NCI-H69 (cell line): ENCODE results near the gene STEEP1.
"Not testable (repeated sequence)": the region's sequence is repeated elsewhere in the genome, so short reads cannot be mapped to it uniquely, and the experiment has no call there.

Experiments
- DNase-seq: peaks from one replicate; lab custom pipeline; 2025; lab: John Stamatoyannopoulos, UW

STEEP1 gene

DNA sequence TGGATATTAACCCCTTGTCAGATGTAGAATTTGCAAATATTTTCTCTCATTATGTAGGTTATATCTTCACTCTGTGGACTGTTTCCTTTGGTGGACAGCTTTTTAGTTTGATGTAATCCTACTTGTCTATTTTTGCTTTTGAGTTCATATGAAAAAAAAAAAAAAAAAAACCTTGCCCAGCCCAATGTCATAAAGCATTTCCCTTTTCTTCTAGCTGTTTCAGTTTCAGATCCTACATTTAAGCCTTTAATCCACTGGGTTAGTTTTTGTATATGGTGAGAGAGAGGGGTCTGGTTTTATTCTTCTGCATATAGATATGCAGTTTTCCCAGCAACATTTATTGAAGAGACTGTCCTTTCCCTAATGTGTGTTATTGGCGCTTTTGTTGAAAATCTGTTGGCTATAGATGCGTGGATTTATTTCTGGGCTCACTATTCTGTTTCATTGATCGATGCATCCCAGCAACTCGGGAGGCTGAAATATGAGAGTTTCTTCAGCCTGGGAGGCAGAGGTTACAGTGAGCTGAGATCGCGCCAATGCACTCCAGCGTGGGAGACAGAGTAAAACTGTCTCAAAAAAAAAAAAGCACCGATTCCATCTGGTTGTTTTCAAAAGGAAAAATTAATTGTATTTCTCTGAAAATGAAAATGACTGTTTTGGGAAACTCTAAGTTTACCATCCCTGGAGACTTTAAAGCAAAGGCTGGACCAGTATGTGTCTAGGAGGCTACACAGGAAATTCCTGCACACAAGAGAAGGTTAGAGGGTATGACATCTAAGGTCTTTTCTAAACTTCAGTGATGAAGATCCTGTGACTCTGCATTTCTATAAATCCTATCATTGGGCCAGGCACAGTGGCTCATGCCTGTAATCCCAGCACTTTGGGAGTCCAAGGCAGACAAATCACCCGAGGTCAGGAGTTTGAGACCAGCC, 35.6 kb downstream of the STEEP1 start:
- no peak for DNase-seq

DNA sequence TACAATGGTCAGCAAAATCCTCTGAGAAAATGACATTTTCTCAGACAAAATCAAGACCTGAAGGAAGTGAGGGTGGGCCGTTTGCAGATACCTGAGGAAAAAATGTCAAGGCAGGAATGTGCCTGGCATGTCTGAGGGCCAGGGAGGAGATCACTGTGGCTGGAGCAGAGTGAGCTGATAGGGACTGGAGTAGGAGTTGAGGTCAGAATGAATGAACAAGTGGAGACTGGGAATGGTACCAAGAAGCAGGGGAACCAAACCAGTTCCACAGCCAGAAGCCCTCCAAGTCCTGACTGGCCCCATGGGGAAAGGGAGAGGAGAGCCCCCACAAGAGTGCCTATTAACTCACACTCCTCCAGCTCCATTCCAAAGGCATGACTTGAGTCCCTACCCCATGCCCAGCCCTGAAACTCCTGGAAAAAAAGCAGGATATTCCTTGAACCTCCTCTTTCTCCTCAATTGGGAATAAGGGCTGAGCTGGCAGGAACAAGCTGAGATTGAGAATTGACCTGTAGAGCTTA, 41.5 kb downstream of the STEEP1 start:
- DNase-seq: no peak

DNA sequence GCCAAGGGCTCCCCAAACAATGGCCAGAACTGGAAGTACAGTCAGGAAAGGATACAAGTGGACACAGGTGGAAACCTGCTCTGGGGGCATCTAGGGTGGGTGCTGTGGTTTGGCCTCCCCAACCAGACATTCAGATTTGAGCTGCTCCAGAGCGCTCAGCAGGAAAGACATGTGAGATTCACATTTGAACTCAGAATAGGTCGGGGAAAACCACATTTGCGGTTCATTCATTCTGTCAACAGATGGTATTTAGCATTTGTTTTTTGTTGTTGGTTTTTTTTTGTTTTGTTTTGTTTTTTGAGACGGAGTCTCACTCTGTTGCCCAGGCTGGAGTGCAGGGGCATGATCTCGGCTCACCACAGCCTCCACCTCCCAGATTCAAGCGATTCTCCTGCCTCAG, 44.0 kb downstream of the STEEP1 start:
- DNase-seq: no peak

DNA sequence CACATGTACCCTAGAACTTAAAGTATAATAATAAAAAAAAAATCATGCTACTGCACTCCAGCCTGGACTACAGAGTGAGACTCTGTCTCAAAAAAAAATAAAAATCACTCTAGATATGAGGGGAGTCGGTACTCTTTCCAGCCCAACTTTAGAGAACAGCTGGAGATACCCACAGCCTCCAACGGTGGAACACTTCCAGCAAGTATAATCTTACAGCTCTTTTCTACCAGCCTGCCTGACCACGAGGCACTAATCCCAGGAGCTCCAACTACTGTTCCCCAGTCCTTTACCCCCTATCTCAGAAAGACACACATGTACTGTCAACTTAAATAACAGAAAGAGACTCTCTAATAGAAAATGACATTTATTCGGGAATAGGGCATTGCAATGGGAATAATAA, 46.8 kb downstream of the STEEP1 start:
- DNase-seq: no peak

DNA sequence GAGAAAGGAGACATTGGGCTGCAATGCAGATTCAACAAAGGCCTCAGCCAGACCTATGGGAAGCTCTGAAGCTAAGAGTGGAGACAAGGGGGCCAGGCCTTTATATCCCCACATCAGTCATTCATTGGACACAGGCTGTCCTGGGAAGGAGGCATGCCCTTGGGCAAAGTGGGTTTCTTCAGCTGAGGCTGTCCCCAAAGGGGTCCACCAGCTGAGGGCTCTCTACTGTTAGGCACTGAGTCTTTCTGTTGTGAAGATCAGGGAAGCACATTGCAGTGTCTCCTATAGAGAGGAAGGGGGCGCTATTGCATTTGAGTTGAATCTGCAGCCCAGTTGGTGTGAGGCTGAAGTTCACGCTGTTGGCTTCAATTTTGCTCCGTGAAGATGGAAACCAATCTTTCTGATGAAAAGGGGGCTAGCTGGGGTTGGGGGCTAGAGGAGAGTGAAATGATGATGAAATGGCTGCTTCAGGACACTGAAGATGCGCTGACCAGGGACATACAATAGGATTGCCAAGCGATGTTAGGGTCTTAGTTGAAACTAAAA, 49.0 kb downstream of the STEEP1 start:
- DNase-seq: peak; percentile 71

DNA sequence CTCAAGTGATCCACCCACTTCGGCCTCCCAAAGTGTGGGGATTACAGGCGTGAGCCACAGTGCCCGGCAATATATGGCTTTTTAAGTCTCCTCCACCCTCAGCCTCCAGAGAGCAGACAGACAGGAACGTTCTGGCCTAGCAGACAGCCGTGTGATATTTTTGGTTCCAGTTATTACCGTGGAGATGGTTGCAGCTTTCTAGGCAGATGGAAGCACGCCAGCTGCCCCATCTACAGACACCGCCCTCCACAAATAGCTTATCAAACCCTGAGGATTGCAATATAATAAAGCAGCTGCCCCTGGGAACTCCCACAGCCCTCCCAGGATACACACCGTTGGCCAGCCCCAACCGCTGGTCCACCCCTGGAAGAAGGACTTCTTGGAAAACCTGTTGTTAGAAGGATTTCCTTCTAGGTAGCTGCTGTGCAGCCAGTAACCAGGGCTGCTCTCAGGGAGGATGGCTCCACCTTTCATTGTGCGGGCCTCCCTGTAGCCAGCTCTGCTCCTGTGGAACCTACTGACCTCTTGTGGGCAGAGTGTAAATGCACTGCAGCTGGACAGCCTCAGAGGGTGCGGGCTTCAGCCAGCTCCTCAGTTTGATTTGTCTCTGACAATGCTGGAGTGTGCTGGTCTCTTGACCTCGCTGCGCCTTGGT, 52.9 kb downstream of the STEEP1 start:
- DNase-seq: peak; percentile 80

DNA sequence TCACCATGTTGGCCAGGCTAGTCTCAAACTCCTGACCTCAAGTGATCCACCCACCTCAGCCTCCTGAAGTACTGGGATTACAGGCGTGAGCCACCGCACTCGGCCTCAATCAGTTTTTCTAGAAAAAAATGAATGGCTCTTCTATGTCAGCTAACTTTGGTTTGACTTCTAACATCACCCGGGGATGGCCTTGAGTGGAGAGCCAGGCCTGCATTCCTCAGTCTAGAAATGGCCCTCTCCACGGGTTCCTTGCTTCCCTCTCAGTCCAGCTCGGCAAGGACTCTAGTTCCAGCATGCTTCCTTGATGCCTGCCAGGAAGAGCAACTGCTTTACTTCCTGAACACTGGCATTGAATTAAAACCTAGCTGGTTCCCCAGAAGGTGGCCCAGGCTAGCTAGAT, 58.0 kb downstream of the STEEP1 start:
- no peak for DNase-seq

DNA sequence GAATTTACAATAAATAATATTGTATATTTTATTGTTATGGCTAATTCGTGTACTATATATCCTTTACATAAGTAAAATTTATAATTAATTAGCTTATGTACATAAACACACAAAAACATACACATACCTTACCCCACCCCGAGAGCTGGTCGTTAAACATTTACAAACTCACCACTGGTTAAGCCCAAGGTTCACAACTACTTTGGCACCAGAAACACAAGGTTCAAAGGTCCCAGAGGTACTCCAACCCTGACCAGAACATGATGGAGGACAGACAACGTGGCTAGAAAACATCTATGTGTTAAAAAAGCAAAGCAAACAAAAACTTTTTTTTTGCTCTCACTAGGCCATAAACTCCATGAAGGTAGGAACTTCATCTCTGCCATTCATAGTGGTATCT, 59.3 kb downstream of the STEEP1 start:
- no peak for DNase-seq

DNA sequence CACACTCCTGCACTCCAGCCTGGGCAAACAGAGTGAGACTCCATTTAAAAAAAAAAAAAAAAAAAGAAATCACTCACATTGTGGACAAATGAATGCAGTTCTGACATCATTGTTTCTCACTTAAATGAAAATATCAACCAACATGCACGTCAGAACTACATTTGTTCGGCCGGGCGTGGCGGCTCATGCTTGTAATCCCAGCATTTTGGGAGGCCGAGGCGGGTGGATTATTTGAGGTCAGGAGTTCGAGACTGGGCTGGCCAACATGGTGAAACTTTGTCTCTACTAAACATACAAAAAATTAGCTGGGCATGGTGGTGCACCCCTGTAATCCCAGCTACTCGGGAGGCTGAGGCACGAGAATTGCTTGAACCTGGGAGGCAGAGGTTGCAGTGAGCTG, 60.1 kb downstream of the STEEP1 start:
- not testable (repeated sequence) for DNase-seq

DNA sequence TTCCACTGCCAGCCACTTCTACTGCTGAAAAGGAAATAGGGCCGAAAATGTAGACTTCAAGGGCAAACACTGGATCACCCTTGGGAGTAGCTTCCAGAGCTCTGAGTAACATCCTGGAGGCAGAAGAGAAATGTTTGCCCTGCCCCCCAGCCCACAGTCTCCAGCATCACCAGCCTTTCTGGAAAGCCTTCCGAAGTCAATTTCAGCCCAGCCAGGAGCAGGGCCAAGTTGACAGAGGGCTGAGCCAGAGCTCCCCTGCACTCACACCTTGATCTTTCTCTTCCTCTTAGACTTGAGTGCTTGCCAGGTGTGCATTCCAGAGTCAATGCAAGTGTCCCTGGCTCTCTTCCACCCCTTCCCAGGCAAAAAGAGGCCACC, 61.7 kb downstream of the STEEP1 start:
- peak; percentile 32 for DNase-seq

DNA sequence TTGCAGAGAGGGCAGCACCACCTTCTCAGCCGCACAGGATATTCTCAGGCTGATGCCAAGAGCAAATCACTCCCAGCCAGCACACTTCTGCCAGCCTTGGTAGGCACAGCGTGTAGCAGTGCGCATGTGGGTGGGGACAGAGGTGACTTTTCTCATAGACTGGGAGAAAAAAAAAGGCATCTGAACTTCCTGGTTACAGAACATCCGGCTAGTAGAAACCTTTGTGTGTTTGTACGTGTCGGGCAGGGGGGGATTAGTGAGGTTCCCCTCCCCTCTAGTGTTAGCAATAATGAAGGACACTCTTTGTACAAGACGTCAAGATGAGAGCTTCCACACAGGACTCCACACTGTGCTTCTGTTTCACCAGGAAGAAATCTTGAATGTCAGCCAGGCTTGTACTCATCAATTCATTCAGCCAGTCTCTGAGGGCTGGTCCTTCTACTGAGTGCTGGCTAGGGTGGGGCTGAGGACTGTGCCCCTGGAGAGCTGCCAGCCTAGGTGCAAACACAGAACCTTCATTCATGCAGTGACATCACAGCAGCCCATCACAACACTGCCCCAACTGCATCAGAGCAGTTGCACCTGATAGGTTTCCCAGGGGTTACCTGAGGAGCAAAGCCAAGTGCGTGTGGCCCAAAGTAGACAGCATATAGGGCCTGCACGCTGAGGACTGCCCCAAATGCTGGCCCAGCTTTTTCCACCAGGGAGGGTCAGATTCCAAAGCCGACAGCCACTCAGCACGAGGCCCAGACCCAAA, 62.3 kb downstream of the STEEP1 start:
- DNase-seq: peak; percentile 89

DNA sequence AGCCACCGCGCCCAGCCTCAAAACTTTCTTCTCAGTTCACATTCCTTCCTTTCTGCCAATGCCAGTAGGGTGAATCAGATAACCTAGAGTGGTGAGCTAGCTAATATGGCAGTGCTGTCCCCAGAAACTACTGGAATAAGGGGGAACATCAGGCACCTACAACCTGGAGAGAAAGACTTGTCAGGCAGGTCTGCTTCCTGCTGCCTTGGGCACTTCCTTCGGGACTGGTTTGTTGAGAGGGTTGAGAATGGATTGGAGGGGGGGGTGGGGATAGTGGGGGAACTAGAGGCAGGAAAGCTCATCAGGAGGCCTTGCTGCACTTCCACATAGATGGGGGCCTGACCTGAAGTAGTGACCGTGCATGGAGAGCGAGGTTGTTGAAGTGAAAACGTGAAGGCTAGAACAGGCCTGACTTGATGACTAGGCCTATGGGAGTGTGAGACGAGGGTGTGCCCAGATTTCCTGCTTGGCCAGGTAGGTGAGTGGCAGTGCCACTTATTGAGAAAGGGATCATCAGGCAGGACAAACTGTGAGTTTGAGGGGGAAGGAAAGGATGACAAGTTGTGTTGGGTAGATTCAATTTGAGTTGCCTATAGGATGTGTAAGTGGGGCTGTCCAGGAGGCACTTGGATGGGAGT, 63.6 kb downstream of the STEEP1 start:
- DNase-seq: no peak

DNA sequence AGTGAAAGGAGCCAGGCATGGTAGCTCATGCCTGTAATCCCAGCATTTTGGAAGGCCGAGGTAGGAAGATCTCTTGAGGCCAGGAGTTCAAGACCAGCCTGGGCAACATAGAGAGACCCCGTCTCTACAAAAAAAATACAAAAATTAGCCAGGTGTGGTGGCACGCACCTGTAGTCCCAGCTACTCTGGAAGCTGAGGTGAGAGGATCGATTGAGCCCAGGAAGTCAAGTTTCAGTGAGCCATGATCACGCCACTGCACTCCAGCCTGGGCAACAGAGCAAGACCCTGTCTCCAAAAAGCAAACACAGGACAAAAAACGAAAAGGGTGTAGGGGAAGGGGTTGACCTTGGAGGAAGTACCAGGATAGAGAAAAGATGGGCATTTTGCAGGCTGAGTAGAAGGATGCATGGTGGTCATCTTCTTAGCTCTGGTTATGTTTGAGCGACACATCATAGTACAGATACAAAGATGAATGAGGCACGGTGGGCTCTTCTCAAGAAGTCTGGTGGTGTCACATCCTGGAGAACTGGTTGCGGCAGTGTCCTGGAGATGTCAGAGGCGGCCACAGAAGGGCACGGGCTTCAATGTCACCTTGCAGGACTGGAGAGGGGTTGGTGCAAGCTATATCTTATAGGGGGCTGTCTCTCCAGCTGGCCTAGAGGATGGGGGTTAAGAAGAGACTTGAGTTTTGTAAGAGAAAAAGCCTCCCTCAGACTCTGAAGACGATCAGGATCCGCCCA, 65.0 kb downstream of the STEEP1 start:
- no peak for DNase-seq

DNA sequence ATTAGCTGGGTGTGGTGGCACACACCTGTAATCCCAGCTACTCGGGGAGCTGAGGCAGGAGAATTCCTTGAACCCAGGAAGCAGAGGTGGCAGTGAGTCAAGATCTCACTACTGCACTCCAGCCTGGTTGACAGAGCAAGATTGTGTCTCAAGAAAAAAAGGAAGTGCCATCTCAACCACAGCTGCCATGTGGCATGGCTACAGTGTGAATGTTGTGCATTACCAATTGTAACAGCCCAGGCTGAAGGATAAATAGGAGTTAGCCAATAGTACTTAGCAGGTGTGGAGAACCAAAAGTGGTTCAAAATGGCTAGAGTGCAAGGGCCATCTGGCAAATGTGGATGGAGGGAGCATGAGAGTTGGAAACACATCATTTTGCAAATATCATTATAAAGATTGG, 68.0 kb downstream of the STEEP1 start:
- DNase-seq: no peak

DNA sequence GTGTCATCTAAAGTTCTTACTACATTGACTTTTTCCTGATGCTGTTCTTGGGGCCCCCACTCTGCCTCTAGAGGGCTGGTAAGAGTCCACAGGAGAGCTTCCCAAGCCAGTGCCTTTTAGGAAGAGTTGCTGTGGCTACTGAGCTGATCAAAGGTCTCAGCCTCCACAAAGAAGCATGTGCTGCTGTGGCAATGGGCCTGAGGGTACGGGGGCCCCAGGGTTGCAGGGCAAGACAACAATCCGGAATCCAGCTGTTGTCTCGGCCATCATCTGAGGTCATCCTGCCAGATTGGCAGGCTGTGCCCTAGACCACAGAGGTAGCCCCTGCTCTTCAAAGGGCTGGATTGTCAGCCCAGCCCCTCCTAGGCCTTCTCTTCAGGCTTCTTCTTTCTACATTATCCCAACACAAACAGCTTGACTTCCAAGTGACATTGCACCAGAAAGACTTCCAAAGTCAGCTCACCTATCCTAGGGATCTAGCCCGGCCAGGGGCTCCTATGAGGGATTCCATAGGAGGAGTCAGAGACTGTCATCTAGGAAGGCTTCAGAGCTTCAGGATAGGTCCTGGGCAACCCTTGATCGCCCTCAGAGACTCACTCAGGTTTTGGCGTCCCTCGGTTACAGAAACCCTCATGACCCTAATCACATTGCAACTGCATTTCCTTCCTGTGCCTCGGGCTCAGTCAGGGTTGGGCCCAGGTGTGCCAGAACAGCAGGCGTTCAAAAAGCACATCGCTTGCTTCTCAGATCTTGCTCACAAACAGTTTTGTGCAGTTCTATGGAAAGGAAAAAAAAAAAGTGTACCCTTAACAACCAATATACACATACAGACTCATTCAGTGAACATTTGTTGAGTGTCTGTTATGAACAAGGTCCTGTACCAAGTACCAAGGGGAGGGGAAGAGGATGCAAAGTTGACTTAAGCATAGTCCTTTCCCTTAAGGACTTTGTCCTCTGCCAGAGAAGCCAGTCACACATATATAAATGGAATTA, 69.2 kb downstream of the STEEP1 start:
- no peak for DNase-seq

DNA sequence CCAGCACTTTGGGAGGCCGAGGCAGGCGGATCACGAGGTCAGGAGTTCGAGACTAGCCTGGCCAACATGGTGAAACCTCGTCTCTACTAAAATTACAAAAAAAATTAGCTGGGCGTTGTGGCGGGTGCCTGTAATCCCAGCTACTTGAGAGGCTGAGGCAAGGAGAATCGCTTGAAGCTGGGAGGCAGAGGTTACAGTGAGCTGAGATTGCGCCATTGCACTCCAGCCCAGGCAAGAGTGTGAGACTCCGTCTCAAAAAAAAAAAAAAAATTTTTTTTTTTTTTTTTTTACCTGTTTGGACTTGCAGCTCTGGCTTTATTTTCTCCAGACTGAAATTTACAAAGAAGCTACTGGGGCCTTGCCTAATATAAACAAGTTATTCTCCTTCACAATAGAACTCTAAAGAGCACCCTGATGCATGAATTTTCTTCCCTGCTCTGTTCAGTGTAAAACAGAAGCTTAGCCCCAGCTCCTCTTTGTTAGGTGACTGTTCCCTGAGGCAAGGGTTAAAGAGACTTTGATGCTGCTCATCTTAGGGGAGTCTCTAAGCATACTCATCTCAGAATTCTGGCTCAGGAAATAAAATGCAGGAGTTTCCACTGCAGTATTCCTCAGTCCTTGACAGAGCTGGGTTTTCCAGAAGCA, 71.2 kb downstream of the STEEP1 start:
- not testable (repeated sequence) for DNase-seq

DNA sequence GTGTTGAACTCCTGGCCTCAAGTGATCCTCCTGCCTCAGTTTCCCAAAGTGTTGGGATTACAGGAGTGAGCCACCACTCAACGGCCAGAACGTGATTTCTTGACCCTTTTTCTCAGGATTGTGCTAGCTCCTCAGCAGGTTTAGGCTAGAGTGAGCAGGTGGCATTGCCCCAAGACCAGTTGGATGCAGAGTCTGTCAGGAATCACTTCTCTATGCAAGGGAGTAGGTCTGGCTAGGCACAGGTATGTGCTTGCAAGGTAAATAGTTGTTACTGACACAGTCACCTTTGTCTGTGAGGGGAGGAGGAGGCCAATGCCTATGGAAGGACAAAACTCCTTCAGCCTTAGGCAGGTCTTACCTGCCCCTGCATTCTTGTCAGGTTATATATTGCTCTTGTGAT, 72.7 kb downstream of the STEEP1 start:
- no peak for DNase-seq

DNA sequence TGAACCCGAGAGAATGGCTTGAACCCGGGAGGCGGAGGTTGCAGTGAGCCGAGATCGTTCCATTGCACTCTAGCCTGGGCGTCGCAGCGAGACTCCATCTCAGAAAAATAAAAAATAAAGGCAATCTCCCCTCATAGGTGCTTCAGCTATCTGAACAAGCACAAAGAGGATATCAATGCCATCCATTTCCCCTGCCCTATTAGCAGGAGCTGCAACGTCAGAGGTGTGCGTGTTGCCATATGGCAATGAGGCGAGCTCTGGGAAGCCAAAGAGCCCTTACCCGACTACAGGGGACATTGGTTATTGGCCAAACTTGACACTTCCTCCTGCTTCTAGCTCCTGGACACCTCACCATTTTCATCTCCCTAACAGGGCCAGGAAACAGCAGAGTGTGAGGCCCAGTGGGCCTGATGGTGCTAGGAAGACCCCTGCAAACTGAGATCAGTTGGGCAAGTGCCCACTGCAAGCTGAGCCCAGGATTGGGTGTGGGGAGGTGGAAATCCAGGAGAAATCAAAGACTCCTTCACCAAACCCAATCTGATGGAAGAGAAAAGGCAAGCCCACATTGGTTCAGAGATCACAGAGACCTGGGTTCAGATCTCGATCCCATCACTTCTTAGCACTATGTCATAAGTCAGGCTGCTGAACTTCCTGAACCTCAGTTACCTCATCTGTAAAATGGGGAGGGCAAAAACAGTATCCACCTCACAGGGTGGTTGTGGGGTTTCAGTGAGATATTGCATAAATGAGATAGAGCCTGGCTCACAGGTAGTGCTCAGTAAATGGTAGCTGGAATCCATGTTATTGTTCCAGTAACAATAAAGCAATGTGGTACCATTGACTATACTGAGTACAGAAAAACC, 75.8 kb downstream of the STEEP1 start:
- no peak for DNase-seq
